Stimulated activated CD8-positive, alpha-beta memory T cell treated with anti-CD3 and anti-CD28 coated beads, Interleukin-4, amount 100 ng/mL, for 48 hours (primary cell): Measurements from ENCODE around the gene TWIST1.

Experiments
- DNase-seq: peaks from one replicate; pipeline ENCODE4 v3.0.0-alpha.2; 2020

The TWIST1 gene

DNA sequence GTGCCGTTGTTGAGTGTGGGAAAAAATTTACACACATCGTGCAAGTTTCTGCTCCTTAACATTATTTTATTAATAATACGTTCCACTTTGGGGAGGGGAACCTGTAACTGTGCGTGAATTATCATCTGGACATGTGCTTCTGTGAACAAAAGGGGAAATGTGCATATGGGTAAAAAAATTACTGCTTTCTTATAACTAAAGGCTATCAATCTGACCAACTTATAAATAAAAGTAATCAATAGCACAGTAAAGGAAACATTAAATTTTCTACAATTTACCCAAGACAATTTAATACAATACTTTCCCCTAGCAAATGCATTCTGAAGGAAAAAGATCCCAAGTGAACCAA, 4.5 kb downstream of the TWIST1 start:
- DNase-seq, result no peak

GRCh38 chr7:19112274-19113001, 5.0 kb downstream of the TWIST1 start:
- no peak for DNase-seq

- no peak for DNase-seq
Observed at GRCh38 chr7:19111474-19112273, 5.8 kb downstream of the TWIST1 start.

GRCh38 chr7:19110776-19111175, 6.7 kb downstream of the TWIST1 start:
- DNase-seq, result no peak

GRCh38 chr7:19110026-19110730, 7.3 kb downstream of the TWIST1 start:
- no peak for DNase-seq

GRCh38 chr7:19109000-19109946, 8.2 kb downstream of the TWIST1 start:
- DNase-seq, result no peak

DNA sequence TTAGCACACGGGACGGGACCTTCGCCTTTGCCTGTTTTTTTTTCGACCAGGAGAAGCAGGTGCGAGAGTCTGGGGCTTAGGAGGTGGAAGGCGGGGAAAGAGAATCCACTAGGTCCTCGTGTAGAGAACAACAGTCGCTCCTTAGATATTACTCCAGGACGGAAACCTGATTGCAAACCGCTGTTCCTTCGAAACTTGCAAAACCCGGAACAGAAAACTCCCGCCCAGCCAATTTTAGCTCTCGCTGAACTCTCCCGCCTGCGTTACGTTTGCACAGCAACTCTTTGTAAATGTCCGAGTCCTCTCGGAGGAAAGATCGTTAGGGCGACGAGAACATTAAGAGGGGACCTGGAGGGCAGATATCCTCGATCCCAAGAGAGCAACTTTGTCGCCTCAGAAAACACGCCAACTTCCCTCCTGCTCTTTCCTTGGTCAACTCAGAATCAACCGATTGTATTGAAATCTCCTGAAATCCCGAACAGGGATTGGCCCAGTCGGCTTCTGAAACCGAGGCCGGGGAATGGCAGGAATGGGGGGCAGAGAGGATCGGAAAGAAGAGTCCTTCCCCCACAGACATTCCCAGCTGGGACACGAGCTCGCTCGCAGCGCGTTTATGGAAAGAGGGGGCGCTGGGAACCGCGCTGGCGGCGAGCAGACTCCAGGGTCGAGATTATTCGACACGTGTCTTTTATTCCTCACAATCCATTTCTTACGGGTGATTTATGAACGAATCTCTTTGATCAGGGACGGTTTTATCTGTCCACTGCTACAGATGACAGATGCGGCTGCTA, 9.9 kb downstream of the TWIST1 start:
- DNase-seq, result no peak

DNA sequence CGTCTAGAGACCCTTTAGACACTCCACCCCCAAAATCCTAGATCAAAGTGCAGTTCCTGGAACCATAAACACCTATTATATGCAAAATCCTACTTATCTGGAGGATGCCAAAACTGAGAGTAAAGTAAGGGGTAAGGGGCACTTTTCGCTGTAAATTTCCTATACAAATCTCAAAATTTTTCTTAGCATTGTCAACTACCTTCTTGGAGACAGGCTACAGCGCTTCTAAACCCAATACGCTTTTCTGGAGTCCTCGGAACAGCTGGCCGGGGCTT, 10.4 kb downstream of the TWIST1 start:
- DNase-seq, result no peak

DNA sequence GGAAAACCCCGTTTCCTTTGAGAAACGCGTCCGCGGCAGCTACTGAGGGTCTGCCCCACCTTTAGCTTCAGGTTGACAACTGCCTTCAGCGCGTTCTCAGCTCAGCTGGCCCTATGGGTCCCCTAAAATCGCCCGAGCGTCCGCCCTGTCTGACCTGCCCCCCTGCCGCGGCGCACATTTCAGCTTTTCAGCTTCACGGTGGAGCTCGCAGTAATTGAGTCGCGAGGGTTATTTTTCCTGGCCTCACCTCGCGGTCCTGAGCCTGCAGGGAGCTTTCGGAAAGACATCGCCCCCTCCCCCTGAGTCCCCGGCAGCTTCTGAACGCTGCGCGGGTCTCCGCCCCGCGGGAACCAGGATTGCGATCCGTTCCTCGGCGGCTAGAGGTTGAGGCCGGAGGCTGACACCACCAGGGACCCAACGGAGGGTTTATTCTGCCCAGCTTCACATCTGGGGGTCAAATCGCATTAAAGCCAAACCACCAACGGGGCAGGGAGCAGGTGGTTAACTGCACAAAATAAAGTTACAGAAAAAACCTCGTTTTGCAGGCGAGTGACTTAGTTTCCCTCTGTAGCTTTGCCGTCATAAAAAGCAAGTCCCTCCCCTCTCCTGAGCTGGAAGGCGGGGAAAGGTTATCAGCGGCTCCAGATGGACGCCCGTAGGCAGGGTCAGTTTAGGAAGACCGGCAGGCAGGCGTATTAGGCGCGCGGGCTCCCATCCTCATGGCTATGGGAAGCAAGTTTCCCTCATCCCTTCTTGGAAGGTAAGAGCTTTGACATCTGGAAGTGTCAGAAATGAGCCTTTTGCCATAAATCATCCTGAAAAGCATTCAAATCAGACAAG, 11.0 kb downstream of the TWIST1 start:
- no peak for DNase-seq

DNA sequence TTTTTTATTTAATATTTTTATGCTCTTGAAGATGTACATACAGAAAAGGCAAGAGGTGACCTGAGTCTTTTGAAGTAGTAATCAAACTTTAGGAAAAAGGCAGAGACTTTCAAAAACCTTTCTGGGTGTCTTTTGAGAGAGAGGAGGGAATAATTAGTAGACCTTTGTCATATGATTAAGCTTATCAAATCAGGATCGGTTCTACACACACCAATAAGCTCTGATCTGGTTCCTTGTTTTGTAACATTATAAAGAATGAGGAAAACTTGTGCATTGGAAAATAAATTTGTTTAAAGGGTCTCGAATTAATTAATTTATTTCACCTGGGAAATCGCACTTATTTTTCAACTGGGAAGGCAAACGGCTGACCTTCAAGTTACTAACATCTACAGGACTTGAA, 11.9 kb downstream of the TWIST1 start:
- DNase-seq, result no peak

GRCh38 chr7:19104811-19105210, 12.6 kb downstream of the TWIST1 start:
- no peak for DNase-seq

DNA sequence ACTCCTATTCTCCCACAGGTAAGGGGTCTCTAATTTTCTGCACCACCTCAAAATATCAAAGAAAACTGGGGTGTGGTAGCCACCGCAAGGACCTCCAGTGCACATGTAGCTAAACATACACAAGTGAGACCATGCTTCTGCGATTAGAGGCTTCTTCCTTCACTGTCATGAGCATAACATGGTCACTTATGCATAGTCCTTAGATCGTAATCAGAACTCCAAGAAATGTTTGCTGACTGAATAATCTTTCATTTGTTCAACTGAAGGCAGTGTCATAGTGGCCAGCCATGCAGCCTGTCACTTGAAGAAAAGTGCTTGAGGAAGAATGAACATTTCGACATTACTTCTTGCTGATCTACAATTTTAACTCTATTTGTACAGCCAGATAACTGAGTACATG, 14.6 kb downstream of the TWIST1 start:
- DNase-seq, result no peak

DNA sequence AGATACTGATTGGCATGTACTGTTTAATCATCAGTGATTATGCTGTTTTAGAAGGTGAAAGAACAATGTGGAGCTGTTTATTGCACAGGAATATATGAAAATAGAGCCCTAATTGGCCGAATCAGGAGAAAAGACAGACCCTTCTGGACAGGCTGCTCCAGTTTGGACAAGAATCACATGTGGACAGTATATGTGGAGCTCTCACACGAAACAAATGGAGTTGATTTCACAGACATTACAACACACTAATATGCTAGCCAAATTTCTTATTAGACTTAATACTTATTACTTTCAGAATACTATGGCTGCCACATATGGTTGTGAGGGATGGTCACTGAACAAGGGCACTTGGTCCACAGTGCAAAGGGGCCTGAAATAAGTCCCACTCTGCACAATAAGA, 15.5 kb downstream of the TWIST1 start:
- no peak for DNase-seq

DNA sequence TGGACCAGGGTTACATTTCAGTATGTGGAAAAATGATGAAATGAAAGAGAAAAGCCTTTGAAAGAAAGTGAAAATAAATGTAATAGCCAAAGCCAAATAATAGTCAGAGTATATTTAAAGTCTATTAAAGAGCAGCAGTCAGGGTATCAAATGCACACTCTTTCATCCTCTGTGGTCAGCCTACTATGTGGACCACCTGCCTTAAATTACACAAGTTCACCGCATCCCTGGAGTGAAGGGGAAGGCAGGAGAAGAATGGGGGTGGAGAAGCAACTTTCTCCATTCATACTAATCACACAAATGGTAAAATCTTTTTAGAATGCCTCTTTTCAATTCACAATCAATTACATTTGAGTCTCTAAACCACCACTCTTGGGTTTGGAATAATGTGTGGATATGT, 16.0 kb downstream of the TWIST1 start:
- DNase-seq, result no peak

GRCh38 chr7:19099924-19100323, 17.5 kb downstream of the TWIST1 start:
- DNase-seq, result no peak

- no peak for DNase-seq
Observed at GRCh38 chr7:19099194-19099593, 18.2 kb downstream of the TWIST1 start.

DNA sequence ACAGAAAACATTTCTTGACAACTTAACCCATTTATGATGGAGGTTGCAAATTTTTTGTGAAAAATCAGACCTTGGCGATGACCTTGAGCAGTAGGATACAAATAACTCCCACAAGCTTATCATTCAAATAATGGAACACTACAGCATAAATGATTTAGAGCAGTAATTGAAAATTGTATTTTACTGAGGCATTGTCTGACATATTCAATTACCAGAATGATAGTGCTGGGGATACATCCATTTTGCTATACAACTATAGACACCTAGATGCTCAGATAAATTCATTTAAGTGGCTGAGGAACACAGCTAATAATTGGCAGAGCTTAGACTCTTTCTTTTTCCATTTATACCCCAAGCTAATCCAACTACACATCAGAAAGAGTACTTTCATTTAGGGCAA, 18.9 kb downstream of the TWIST1 start:
- no peak for DNase-seq

DNA sequence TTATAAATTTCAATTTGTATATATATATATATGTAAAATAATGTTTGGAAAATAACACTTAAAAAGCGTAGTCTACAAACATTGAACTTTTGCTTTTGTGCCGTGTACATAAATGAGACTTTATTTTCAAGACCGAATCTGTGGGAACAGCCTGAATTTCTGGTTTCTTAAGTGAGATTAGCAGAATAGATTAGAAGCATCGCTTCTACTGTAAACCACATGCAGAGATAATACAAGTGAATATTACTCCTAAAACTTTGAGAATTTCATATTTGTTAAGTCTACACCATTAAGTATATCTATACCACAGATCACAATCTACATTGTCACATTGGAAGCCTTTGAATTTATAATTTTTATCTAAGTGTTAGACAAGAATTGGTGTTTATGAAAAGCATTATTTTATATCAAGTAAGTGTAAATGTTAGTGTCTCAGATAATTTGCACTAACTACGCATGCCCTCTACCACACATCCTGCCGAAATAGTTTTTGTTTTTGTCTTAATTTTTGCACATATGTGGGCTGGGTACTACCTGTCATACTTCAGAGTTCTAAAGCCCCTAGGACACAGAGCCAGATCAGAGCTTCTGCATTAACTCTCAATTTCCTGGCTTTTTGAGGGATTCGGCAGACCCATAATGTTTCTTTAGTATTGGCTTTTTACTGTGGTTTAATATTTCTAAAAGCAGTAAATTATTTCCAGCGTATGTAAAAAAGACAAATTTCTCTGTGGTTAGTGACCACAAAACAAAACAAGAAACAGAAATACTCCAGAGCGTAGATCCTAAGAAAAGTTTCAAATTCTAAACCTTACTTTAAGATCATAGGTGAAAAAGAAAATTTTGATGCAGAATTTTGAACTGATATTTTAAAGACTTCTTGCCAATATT, 20.0 kb downstream of the TWIST1 start:
- DNase-seq, result no peak

DNA sequence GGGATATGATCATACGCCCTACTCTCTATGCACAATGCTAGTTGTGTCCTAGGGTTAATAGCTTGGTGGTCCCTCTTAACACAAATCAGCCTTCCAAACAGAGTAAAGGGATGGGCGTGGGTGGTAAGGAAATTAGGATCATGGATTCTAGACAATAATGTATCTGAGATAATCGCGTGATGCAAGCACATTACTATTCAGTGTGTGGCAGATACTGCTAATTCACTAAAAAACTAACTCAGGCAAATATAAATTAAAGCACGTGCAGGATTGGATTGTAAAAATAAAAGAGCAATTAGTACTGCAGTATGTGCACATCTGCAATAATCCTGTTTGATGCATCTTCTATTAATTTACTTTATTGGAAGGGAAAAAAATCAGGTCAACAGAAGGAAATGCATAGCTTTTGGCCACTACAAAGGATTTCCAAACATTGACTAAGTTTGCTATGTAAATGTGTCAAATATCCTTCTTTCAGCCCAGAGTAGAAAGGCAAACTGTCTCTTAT, 22.0 kb downstream of the TWIST1 start:
- DNase-seq, result no peak
